ENCODE data around the gene SIAH3.

The SIAH3 gene

GRCh38 chr13:45838171-45838745, 13.3 kb downstream of the SIAH3 start:
- Mint-ChIP-seq H3K4me1 (peaks cover 5% of the 10 kb centered on the region), H3K9me3 (peaks cover 3% of the 10 kb centered on the region), H3K27ac (no peak overlapping the region), H3K4me3 (no peak overlapping the region), H3K27me3 (peaks cover 16% of the 10 kb centered on the region), H3K36me3 (no peaks in the 10 kb centered on the region)
- ATAC-seq = no peak

- H3K36me3 Mint-ChIP-seq = no peaks in the 10 kb centered on the region
- H3K4me3 Mint-ChIP-seq = no peak overlapping the region
- peaks cover 3% of the 10 kb centered on the region for H3K9me3 Mint-ChIP-seq
- no peak for ATAC-seq
- H3K27me3 Mint-ChIP-seq = peaks cover 7% of the 10 kb centered on the region
- peaks cover 5% of the 10 kb centered on the region for H3K4me1 Mint-ChIP-seq
- H3K27ac Mint-ChIP-seq = no peak overlapping the region
Measured at GRCh38 chr13:45837111-45837510, 14.4 kb downstream of the SIAH3 start.

- H3K27me3 Mint-ChIP-seq = peaks cover 32% of the 10 kb centered on the region
- H3K4me3 Mint-ChIP-seq = no peak overlapping the region
- H3K36me3 Mint-ChIP-seq = no peaks in the 10 kb centered on the region
- no peak overlapping the region for H3K27ac Mint-ChIP-seq
- no peak for ATAC-seq
- H3K4me1 Mint-ChIP-seq = peaks cover 5% of the 10 kb centered on the region
- peaks cover 3% of the 10 kb centered on the region for H3K9me3 Mint-ChIP-seq
Measured at GRCh38 chr13:45834411-45834994, 17.1 kb downstream of the SIAH3 start.

GRCh38 chr13:45833663-45834375, 17.7 kb downstream of the SIAH3 start:
- no peak for ATAC-seq
- no peak overlapping the region for H3K4me3 Mint-ChIP-seq
- no peak overlapping the region for H3K27ac Mint-ChIP-seq
- peaks cover 35% of the 10 kb centered on the region for H3K27me3 Mint-ChIP-seq
- H3K9me3 Mint-ChIP-seq = peaks cover 3% of the 10 kb centered on the region
- peaks cover 5% of the 10 kb centered on the region for H3K4me1 Mint-ChIP-seq
- H3K36me3 Mint-ChIP-seq = no peaks in the 10 kb centered on the region

- no peak for ATAC-seq
- Mint-ChIP-seq H3K27me3 (peaks cover 35% of the 10 kb centered on the region), H3K9me3 (peaks cover 3% of the 10 kb centered on the region), H3K4me3 (no peak overlapping the region), H3K27ac (no peak overlapping the region), H3K4me1 (peaks cover 5% of the 10 kb centered on the region), H3K36me3 (no peaks in the 10 kb centered on the region)
Measured at GRCh38 chr13:45833242-45833641, 18.3 kb downstream of the SIAH3 start.

- Mint-ChIP-seq H3K27ac (no peak overlapping the region), H3K9me3 (peaks cover 3% of the 10 kb centered on the region), H3K4me1 (no peaks in the 10 kb centered on the region), H3K27me3 (peaks cover 35% of the 10 kb centered on the region), H3K4me3 (no peak overlapping the region), H3K36me3 (no peaks in the 10 kb centered on the region)
- ATAC-seq = no peak
Measured at GRCh38 chr13:45831851-45832250, 19.7 kb downstream of the SIAH3 start.

- ATAC-seq = no peak
- H3K4me1 Mint-ChIP-seq = no peaks in the 10 kb centered on the region
- H3K27me3 Mint-ChIP-seq = peaks cover 28% of the 10 kb centered on the region
- no peaks in the 10 kb centered on the region for H3K36me3 Mint-ChIP-seq
- H3K9me3 Mint-ChIP-seq = no peaks in the 10 kb centered on the region
- H3K27ac Mint-ChIP-seq = no peak overlapping the region
- no peak overlapping the region for H3K4me3 Mint-ChIP-seq
Measured at GRCh38 chr13:45830121-45830520, 21.4 kb downstream of the SIAH3 start.

- Mint-ChIP-seq H3K4me3 (no peak overlapping the region), H3K27ac (no peak overlapping the region), H3K9me3 (no peaks in the 10 kb centered on the region), H3K36me3 (no peaks in the 10 kb centered on the region), H3K27me3 (peaks cover 28% of the 10 kb centered on the region), H3K4me1 (no peaks in the 10 kb centered on the region)
- ATAC-seq = no peak
Measured at GRCh38 chr13:45828256-45828968, 23.1 kb downstream of the SIAH3 start.

GRCh38 chr13:45827318-45827717, 24.2 kb downstream of the SIAH3 start:
- H3K36me3 Mint-ChIP-seq = no peaks in the 10 kb centered on the region
- no peak for ATAC-seq
- no peaks in the 10 kb centered on the region for H3K9me3 Mint-ChIP-seq
- H3K27me3 Mint-ChIP-seq = peaks cover 28% of the 10 kb centered on the region
- H3K4me3 Mint-ChIP-seq = no peak overlapping the region
- no peaks in the 10 kb centered on the region for H3K4me1 Mint-ChIP-seq
- H3K27ac Mint-ChIP-seq = no peak overlapping the region

- H3K9me3 Mint-ChIP-seq = no peaks in the 10 kb centered on the region
- no peaks in the 10 kb centered on the region for H3K36me3 Mint-ChIP-seq
- H3K27ac Mint-ChIP-seq = no peak overlapping the region
- no peaks in the 10 kb centered on the region for H3K4me1 Mint-ChIP-seq
- H3K4me3 Mint-ChIP-seq = no peak overlapping the region
- peaks cover 24% of the 10 kb centered on the region for H3K27me3 Mint-ChIP-seq
- ATAC-seq = no peak
Measured at GRCh38 chr13:45826731-45827130, 24.8 kb downstream of the SIAH3 start.

GRCh38 chr13:45825387-45825650, 26.2 kb downstream of the SIAH3 start:
- ATAC-seq = no peak
- H3K27me3 Mint-ChIP-seq = peaks cover 11% of the 10 kb centered on the region
- H3K36me3 Mint-ChIP-seq = no peaks in the 10 kb centered on the region
- H3K4me1 Mint-ChIP-seq = no peaks in the 10 kb centered on the region
- H3K27ac Mint-ChIP-seq = no peak overlapping the region
- H3K4me3 Mint-ChIP-seq = no peak overlapping the region
- H3K9me3 Mint-ChIP-seq = no peaks in the 10 kb centered on the region

GRCh38 chr13:45823583-45823982, 28.0 kb downstream of the SIAH3 start:
- Mint-ChIP-seq H3K36me3 (no peaks in the 10 kb centered on the region), H3K27me3 (no peaks in the 10 kb centered on the region), H3K9me3 (peaks cover under 1% of the 10 kb centered on the region), H3K4me1 (no peaks in the 10 kb centered on the region), H3K4me3 (no peak overlapping the region), H3K27ac (no peak overlapping the region)
- no peak for ATAC-seq

- H3K4me3 Mint-ChIP-seq = no peak overlapping the region
- no peak overlapping the region for H3K27ac Mint-ChIP-seq
- H3K27me3 Mint-ChIP-seq = no peaks in the 10 kb centered on the region
- peaks cover 3% of the 10 kb centered on the region for H3K9me3 Mint-ChIP-seq
- H3K36me3 Mint-ChIP-seq = no peaks in the 10 kb centered on the region
- no peaks in the 10 kb centered on the region for H3K4me1 Mint-ChIP-seq
- ATAC-seq = no peak
Measured at GRCh38 chr13:45821811-45822210, 29.7 kb downstream of the SIAH3 start.

GRCh38 chr13:45820106-45820838, 31.3 kb downstream of the SIAH3 start:
- H3K4me3 Mint-ChIP-seq = no peak overlapping the region
- no peaks in the 10 kb centered on the region for H3K27me3 Mint-ChIP-seq
- H3K9me3 Mint-ChIP-seq = peaks cover 3% of the 10 kb centered on the region
- ATAC-seq = no peak
- no peak overlapping the region for H3K27ac Mint-ChIP-seq
- H3K36me3 Mint-ChIP-seq = no peaks in the 10 kb centered on the region
- no peaks in the 10 kb centered on the region for H3K4me1 Mint-ChIP-seq

- ATAC-seq = no peak
- no peaks in the 10 kb centered on the region for H3K36me3 Mint-ChIP-seq
- peaks cover 3% of the 10 kb centered on the region for H3K9me3 Mint-ChIP-seq
- H3K4me3 Mint-ChIP-seq = no peak overlapping the region
- no peaks in the 10 kb centered on the region for H3K4me1 Mint-ChIP-seq
- no peaks in the 10 kb centered on the region for H3K27me3 Mint-ChIP-seq
- H3K27ac Mint-ChIP-seq = no peak overlapping the region
Measured at GRCh38 chr13:45817833-45818232, 33.7 kb downstream of the SIAH3 start.

Data from stimulated activated memory B cell treated with anti-CD40 and anti-IgM and Interleukin-4, amounts not matched to agents 10 μg/mL and 1 μg/mL and 100 μg/mL, for 72 hours (primary cell).